Measurements from ENCODE around the gene MAML3. TPM values are rescaled to one million over a fixed set of nuclear protein-coding genes. Genes with fewer than 3 reads are reported as not detected.

Gene MAML3
- total RNA-seq, 1 experiment from 2014 or later: 0.89 TPM

DNA sequence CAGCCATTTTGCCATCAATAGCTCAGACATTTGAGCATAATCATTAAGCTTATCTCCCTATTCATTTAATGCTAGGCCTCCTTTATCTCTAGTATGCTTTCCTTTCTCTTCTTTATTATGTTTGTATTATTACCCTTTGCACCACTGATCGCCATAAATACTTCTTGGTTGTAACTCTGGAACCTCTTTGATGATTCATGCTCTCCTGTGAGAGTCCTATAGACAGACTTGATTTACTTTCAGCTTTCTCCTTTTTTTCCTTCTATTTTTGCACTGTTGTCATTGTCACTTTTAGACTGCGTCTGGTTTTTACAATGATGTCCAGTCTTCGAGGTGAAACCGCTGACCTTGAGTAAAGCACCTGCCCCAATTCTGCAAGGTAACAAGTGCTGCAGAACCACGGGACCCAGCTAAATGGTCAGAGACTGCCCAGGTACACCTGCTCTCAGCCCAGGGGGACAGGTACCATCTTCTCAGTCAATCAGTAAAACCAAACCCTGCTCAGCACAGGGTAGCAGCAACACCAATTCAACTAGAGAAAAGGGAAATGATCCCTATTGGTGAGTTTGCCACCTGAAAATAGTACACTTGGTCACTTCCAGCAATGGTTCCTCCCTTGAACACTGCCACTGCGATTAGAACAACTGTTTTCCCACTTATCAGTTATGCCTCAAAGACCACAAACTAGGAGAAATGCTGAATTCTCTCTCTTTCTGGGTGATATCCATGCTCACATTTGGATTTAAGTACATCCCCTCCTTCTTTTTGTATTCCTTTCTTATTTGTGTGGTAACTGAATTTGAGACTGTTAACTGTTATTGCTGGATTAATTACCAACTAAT, 125.1 kb downstream of the MAML3 start:
- TF ChIP-seq, protein P1, sequence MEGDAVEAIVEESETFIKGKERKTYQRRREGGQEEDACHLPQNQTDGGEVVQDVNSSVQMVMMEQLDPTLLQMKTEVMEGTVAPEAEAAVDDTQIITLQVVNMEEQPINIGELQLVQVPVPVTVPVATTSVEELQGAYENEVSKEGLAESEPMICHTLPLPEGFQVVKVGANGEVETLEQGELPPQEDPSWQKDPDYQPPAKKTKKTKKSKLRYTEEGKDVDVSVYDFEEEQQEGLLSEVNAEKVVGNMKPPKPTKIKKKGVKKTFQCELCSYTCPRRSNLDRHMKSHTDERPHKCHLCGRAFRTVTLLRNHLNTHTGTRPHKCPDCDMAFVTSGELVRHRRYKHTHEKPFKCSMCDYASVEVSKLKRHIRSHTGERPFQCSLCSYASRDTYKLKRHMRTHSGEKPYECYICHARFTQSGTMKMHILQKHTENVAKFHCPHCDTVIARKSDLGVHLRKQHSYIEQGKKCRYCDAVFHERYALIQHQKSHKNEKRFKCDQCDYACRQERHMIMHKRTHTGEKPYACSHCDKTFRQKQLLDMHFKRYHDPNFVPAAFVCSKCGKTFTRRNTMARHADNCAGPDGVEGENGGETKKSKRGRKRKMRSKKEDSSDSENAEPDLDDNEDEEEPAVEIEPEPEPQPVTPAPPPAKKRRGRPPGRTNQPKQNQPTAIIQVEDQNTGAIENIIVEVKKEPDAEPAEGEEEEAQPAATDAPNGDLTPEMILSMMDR (IDR thresholded peaks at IDR 0.05; ENCODE audit: unreplicated experiment): no peak
- no peaks in the 10 kb centered on the region for H3K9me3 Mint-ChIP-seq (ENCODE audit: unreplicated experiment)
- DNase-seq (ENCODE audit: unreplicated experiment): no peak
- H3K27me3 Mint-ChIP-seq (ENCODE audit: insufficient read depth, unreplicated experiment): no peaks in the 10 kb centered on the region
- no peaks in the 10 kb centered on the region for H3K4me1 Mint-ChIP-seq (ENCODE audit: insufficient read depth, unreplicated experiment)
- H3K4me3 Mint-ChIP-seq (ENCODE audit: unreplicated experiment): no peak overlapping the region
- POLR2A ChIA-PET: no interaction called here
- CTCF ChIA-PET: interaction anchor here (0.6 to 1.2 kb wide), 3 partner anchors 23 to 372 kb away, joined by 3 read pairs; no protein-coding TSS in a partner anchor
- no peaks in the 10 kb centered on the region for H3K36me3 Mint-ChIP-seq (ENCODE audit: insufficient read depth, unreplicated experiment)
- H3K27ac Mint-ChIP-seq (ENCODE audit: low read depth, unreplicated experiment): no peak overlapping the region
- intact Hi-C loops (cut with micrococcal nuclease): no loop called here
- no TSS peak for BruUV-seq (replicated peaks)

DNA sequence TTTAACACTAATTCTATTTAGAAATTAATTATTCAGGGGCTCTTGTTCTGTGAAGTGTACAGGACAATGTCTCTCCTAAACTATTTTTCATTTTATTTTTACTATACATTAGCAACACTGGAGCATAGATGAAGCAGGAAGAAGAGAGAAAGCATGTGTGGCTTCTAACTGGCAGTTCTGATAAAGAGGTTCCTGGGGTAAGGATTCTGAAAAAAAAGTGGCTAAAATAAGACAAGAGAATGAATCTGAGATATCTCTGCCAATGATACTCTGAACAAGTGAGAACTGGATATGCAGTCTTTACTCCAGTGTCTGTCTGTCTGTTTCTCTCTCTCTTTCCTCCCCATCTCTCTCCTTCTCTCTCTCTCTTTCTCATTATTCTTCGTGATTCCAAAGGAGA, 125.9 kb downstream of the MAML3 start:
- no TSS peak for BruUV-seq (replicated peaks)
- Mint-ChIP-seq H3K9me3 (ENCODE audit: unreplicated experiment) (no peaks in the 10 kb centered on the region), H3K4me1 (ENCODE audit: insufficient read depth, unreplicated experiment) (no peaks in the 10 kb centered on the region), H3K36me3 (ENCODE audit: insufficient read depth, unreplicated experiment) (no peaks in the 10 kb centered on the region), H3K27ac (ENCODE audit: low read depth, unreplicated experiment) (no peak overlapping the region), H3K4me3 (ENCODE audit: unreplicated experiment) (no peak overlapping the region), H3K27me3 (ENCODE audit: insufficient read depth, unreplicated experiment) (no peaks in the 10 kb centered on the region)
- ChIA-PET POLR2A (no interaction called here), CTCF (interaction anchor here (0.6 to 1.2 kb wide), 3 partner anchors 24 to 371 kb away, joined by 3 read pairs; no protein-coding TSS in a partner anchor)
- DNase-seq (ENCODE audit: unreplicated experiment): no peak
- TF ChIP-seq, protein P1 (IDR thresholded peaks at IDR 0.05; ENCODE audit: unreplicated experiment): no peak
- intact Hi-C loops (cut with micrococcal nuclease): no loop called here

DNA sequence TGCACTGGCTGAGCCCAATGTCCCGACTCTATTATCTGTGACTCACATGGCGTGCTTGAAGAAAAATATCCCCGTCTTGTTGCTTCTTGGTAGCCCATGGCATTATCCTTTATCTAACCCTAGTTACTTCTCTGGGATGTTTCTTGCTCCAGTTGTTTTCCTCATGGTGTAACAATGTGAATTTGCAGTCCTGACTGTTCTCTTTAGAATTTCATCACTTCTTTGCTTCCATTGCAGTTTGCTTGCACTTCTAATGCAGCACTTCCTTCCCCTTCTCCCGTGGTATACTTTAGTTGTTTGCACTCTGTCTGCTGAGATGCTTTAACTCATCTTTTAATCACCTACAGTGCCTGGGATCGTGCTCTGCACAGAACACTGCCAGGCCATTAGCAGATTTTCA, 126.9 kb downstream of the MAML3 start:
- Mint-ChIP-seq H3K4me1 (ENCODE audit: insufficient read depth, unreplicated experiment) (no peaks in the 10 kb centered on the region), H3K9me3 (ENCODE audit: unreplicated experiment) (no peaks in the 10 kb centered on the region), H3K4me3 (ENCODE audit: unreplicated experiment) (no peak overlapping the region), H3K27ac (ENCODE audit: low read depth, unreplicated experiment) (no peak overlapping the region), H3K36me3 (ENCODE audit: insufficient read depth, unreplicated experiment) (no peaks in the 10 kb centered on the region), H3K27me3 (ENCODE audit: insufficient read depth, unreplicated experiment) (no peaks in the 10 kb centered on the region)
- intact Hi-C loops (cut with micrococcal nuclease): no loop called here
- ChIA-PET POLR2A (interaction anchor here (1.0 kb wide), 1 partner anchor 126 kb away, joined by 3 read pairs; no protein-coding TSS in a partner anchor), CTCF (interaction anchor here (0.5 kb wide), 1 partner anchor 987 kb away, joined by 3 read pairs; no protein-coding TSS in a partner anchor)
- TF ChIP-seq, protein P1 (IDR thresholded peaks at IDR 0.05; ENCODE audit: unreplicated experiment): no peak
- BruUV-seq (replicated peaks): no TSS peak
- DNase-seq (ENCODE audit: unreplicated experiment): no peak

DNA sequence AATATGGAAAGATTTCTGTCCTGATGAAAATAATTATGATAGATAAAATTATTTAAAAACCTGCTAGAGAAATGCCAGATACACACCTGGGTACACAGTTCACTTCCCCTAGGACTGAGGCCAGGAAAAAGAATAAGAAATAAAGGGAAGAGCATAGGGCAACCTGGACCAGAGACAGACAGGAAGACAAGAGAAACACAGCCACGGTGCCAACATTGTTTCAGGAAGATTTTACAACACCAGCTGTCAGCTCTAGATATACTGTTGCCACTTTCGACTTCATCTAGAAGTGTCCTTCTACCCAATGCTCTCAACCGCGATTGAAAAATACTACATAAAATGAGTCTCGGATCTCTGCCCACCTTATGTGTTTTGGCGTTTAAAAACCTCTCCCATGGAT, 128.5 kb downstream of the MAML3 start:
- no peaks in the 10 kb centered on the region for H3K36me3 Mint-ChIP-seq (ENCODE audit: insufficient read depth, unreplicated experiment)
- TF ChIP-seq, protein P1 (IDR thresholded peaks at IDR 0.05; ENCODE audit: unreplicated experiment): no peak
- ChIA-PET POLR2A (no interaction called here), CTCF (no interaction called here)
- H3K4me1 Mint-ChIP-seq (ENCODE audit: insufficient read depth, unreplicated experiment): no peaks in the 10 kb centered on the region
- no peaks in the 10 kb centered on the region for H3K9me3 Mint-ChIP-seq (ENCODE audit: unreplicated experiment)
- no peak overlapping the region for H3K27ac Mint-ChIP-seq (ENCODE audit: low read depth, unreplicated experiment)
- no peak for DNase-seq (ENCODE audit: unreplicated experiment)
- H3K4me3 Mint-ChIP-seq (ENCODE audit: unreplicated experiment): no peak overlapping the region
- no peaks in the 10 kb centered on the region for H3K27me3 Mint-ChIP-seq (ENCODE audit: insufficient read depth, unreplicated experiment)
- no TSS peak for BruUV-seq (replicated peaks)
- intact Hi-C loops (cut with micrococcal nuclease): no loop called here
